ENCODE results near the gene CDK17. TPM values are rescaled to one million over a fixed set of nuclear protein-coding genes. Genes with fewer than 3 reads are reported as not detected.
A peak's percentile ranks its signal among the peaks of the same experiment; 100 is the strongest.

CDK17 gene
- total RNA-seq, 1 donor from 2014 or later = 72.4 TPM

- intact Hi-C loops (cut with DNase I) = loop anchor here (10.0 kb wide), 1 partner anchor 157 kb away; no protein-coding TSS in a partner anchor
- H3K27ac ChIP-seq = peak overlapping the region; percentile 71
- no peak for DNase-seq (ENCODE audit: extremely low spot score in 2 of 2)
- H3K9me3 ChIP-seq = no peaks in the 10 kb centered on the region
- no peaks in the 10 kb centered on the region for H3K27me3 ChIP-seq
- peak overlapping the region in 1 of 2 donors; percentile 1 for H3K4me3 ChIP-seq
- H3K36me3 ChIP-seq = no peaks in the 10 kb centered on the region
- H3K4me1 ChIP-seq = peaks cover 90% of the 10 kb centered on the region
- TF ChIP-seq CTCF (IDR thresholded peaks at IDR 0.05) = no peak
- no peak for TF ChIP-seq POLR2A (IDR thresholded peaks at IDR 0.05)
- peak; percentile 64 to 67 for TF ChIP-seq POLR2AphosphoS5 (IDR thresholded peaks at IDR 0.05; ENCODE audit: insufficient read depth in 1 of 2, low read depth in 1 of 2)
These were observed 162.7 kb downstream of the CDK17 start for GRCh38 chr12:96237465-96238077.

GRCh38 chr12:96237035-96237434 lies 163.2 kb downstream of the CDK17 start:
- intact Hi-C loops (cut with DNase I) = loop anchor here (10.0 kb wide), 1 partner anchor 158 kb away; no protein-coding TSS in a partner anchor
- no peak for DNase-seq (ENCODE audit: extremely low spot score in 2 of 2)
- Histone ChIP-seq H3K27ac (peak overlapping the region; percentile 71), H3K9me3 (no peaks in the 10 kb centered on the region), H3K27me3 (no peaks in the 10 kb centered on the region), H3K4me1 (peaks cover 84% of the 10 kb centered on the region), H3K36me3 (no peaks in the 10 kb centered on the region), H3K4me3 (peak overlapping the region in 1 of 2 donors; percentile 1)
- TF ChIP-seq CTCF (IDR thresholded peaks at IDR 0.05) (no peak), POLR2AphosphoS5 (IDR thresholded peaks at IDR 0.05; ENCODE audit: insufficient read depth in 1 of 2, low read depth in 1 of 2) (no peak), POLR2A (IDR thresholded peaks at IDR 0.05) (no peak)

GRCh38 chr12:96236221-96236822 lies 163.9 kb downstream of the CDK17 start:
- no peaks in the 10 kb centered on the region for H3K9me3 ChIP-seq
- no peaks in the 10 kb centered on the region for H3K36me3 ChIP-seq
- H3K27ac ChIP-seq = peak overlapping the region; percentile 71
- TF ChIP-seq POLR2AphosphoS5 (IDR thresholded peaks at IDR 0.05; ENCODE audit: insufficient read depth in 1 of 2, low read depth in 1 of 2) (peak in 1 of 2 donors; percentile 46), CTCF (IDR thresholded peaks at IDR 0.05) (no peak)
- no peaks in the 10 kb centered on the region for H3K27me3 ChIP-seq
- peaks cover 77% of the 10 kb centered on the region for H3K4me1 ChIP-seq
- no peak overlapping the region for H3K4me3 ChIP-seq
- intact Hi-C loops (cut with DNase I) = loop anchor here (10.0 kb wide), 1 partner anchor 158 kb away; no protein-coding TSS in a partner anchor
- no peak for DNase-seq (ENCODE audit: extremely low spot score in 2 of 2)

GRCh38 chr12:96235484-96235826 lies 164.8 kb downstream of the CDK17 start:
- Histone ChIP-seq H3K4me1 (peaks cover 69% of the 10 kb centered on the region), H3K36me3 (no peaks in the 10 kb centered on the region), H3K9me3 (no peaks in the 10 kb centered on the region), H3K4me3 (no peak overlapping the region), H3K27ac (peak overlapping the region; percentile 71), H3K27me3 (no peaks in the 10 kb centered on the region)
- no peak for DNase-seq (ENCODE audit: extremely low spot score in 2 of 2)
- intact Hi-C loops (cut with DNase I) = loop anchor here (10.0 kb wide), 1 partner anchor 159 kb away; no protein-coding TSS in a partner anchor
- TF ChIP-seq CTCF (IDR thresholded peaks at IDR 0.05) (no peak), POLR2AphosphoS5 (IDR thresholded peaks at IDR 0.05; ENCODE audit: insufficient read depth in 1 of 2, low read depth in 1 of 2) (no peak)
